Spleen (tissue), 7 donors: Measurements from ENCODE around the gene PAX5.

ENCODE experiments used
- CTCF ChIP-seq, 11 experiments: fragments of 200-600 bp in 7 of 11; fragments of 450-650 bp in 4 of 11; sonication (generic) in 4 of 11; IDR thresholded peaks in 8 of 11; conservative IDR thresholded peaks in 3 of 11; 1 replicate in 7 of 11; 2 replicates in 4 of 11; pipeline versions ENCODE4 v1.4.0 to v1.8.0; 2016 to 2021; ENCODE audit warnings: antibody characterized with exemption in 11 of 11, inconsistent platforms in 4 of 11, mild to moderate bottlenecking in 1 of 11
- POLR2A ChIP-seq, 3 donors: fragments of 450-650 bp; IDR thresholded peaks; one replicate each; pipeline ENCODE4 v1.5.1; 2017; ENCODE audit warnings: antibody characterized with exemption in 3 of 3, mild to moderate bottlenecking in 1 of 3
- POLR2AphosphoS5 ChIP-seq, 3 donors: sonication (generic); formaldehyde crosslinking; IDR thresholded peaks; one replicate each; pipeline ENCODE4 v1.5.1; 2017; ENCODE audit warnings: antibody characterized with exemption in 3 of 3
- donor health status: DM: no; HTN: no; CAD: no; lungs with moderate emphysema.
- donor health status: DM: no; HTN: no; CAD: no.
- donor health status: DM: no; HTN: no; CAD: no.

- no peak for TF ChIP-seq POLR2A (IDR thresholded peaks at IDR 0.05)
- TF ChIP-seq POLR2AphosphoS5 (IDR thresholded peaks at IDR 0.05), result no peak
- no peak for TF ChIP-seq CTCF (IDR thresholded peaks at IDR 0.05 in 8 of 11, conservative IDR thresholded peaks at IDR 0.05 in 3 of 11)
These were observed 188.2 kb downstream of the PAX5 start for GRCh38 chr9:36845844-36846243.
